ENCODE data around the gene ZIK1. TPM values are rescaled to one million over a fixed set of nuclear protein-coding genes. Genes with fewer than 3 reads are reported as not detected.
A peak's percentile ranks its signal among the peaks of the same experiment; 100 is the strongest.

The ZIK1 gene
- total and polyA plus RNA-seq, 2 of the 8 experiments (the other 6 are each of a cell fraction or from before 2014, with no cell fraction given) = 19.4 to 36.5 TPM

DNA sequence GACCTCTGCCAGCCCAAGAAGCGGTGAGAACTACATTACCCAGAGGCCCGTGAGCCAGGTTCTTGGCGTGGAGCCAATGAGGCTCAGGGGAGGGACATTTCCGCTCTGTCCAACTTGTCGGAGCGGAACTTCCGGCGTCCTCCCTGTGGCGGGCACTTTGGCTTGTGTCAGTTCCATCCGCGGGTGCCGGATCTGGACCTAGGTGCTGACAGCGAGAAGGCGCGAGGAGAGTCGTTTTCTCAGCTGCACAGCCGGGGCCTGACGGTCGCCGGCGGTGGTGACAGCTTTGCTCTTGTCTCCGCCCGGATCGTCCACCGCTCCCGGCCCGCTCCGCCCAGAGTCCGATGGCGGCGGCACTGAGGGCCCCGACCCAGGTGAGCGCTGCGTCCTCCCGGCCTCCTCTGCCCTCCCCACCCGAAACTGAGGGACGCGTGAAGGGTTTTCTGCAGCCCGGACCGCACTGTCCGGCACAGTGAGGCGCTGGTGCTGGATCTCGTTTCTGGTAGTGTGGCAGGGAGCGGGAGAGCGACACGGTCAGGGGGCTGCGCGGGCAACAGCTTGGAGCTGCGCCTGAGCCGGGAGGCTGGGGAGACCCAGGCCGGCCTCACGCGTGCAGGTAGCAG, 15.9 kb downstream of the ZIK1 start, which contains the start of gene ZNF530:
TSS of gene ZNF530 (plus strand) at position 125 of the 623 bp plus-strand sequence. CDS start 4,461 bp downstream, outside the sequence.
- Histone ChIP-seq H3K27ac (ENCODE audit: low read depth, low read length) (no peak within 1 kb of the TSS), H2BK20ac (ENCODE audit: low read length) (no peak within 1 kb of the TSS), H2AK5ac (ENCODE audit: low read depth, low read length) (no peak within 1 kb of the TSS), H3K4me2 (ENCODE audit: insufficient read depth in 1 of 2, low read depth in 2 of 2, low read length in 2 of 2) (peak within 1 kb of the TSS; percentile 87 to 92), H2AFZ (ENCODE audit: low read length) (peak within 1 kb of the TSS; percentile 93), H2BK12ac (ENCODE audit: low read depth, low read length) (no peak within 1 kb of the TSS), H2BK5ac (ENCODE audit: low read depth, low read length) (no peak within 1 kb of the TSS), H3K14ac (ENCODE audit: insufficient read length) (no peak within 1 kb of the TSS), H3K18ac (ENCODE audit: extremely low read depth, low read length) (no peak within 1 kb of the TSS), H3K79me2 (ENCODE audit: control insufficient read depth in 1 of 2, insufficient read depth in 2 of 2, low read length in 2 of 2) (0 out of 4 replicates have a peak, but pooled peaks cover 0 to 7% of the 10 kb centered on the region in 2 experiments), H2BK120ac (replicated peaks; ENCODE audit: low read depth, low read length) (no peak within 1 kb of the TSS), H3K9me3 (ENCODE audit: insufficient read depth in 2 of 2, low read depth in 1 of 2, low read length in 1 of 2) (no peaks in the 10 kb centered on the region), H3K4me1 (replicated peaks in 1 of 4; ENCODE audit: control insufficient read depth in 3 of 4, insufficient read depth in 4 of 4, low read length in 3 of 4) (peaks cover 0 to 3% (median 2%) of the 10 kb centered on the region in 4 experiments; a peak in 3 of 7 replicates), H3K79me1 (ENCODE audit: low read depth, low read length) (peaks cover 2% of the 10 kb centered on the region; the same call in 1 of the 2 replicates), H3K23me2 (ENCODE audit: low read depth, low read length) (peaks cover 7% of the 10 kb centered on the region), H3K23ac (ENCODE audit: insufficient read length) (no peak within 1 kb of the TSS), H3K4ac (replicated peaks; ENCODE audit: insufficient read length, low read depth, low read length) (no peak within 1 kb of the TSS), H4K20me1 (replicated peaks in 1 of 2; ENCODE audit: control insufficient read depth in 1 of 2, insufficient read depth in 2 of 2, low read length in 2 of 2) (no peaks in the 10 kb centered on the region), H3K56ac (replicated peaks; ENCODE audit: insufficient read length, low read depth, low read length) (no peak within 1 kb of the TSS), H4K91ac (replicated peaks; ENCODE audit: insufficient read length, low read length) (no peak within 1 kb of the TSS), H3K4me3 (ENCODE audit: extremely low read depth in 1 of 4, insufficient read depth in 2 of 4, low read depth in 3 of 4, low read length in 4 of 4) (peak within 1 kb of the TSS; percentile 74 to 90 (median 82)), H3K9ac (replicated peaks in 1 of 4; ENCODE audit: extremely low read depth in 1 of 4, low read depth in 3 of 4, low read length in 3 of 4) (peak within 1 kb of the TSS in 3 of 4 experiments; percentile 30 to 74 (median 45); a peak in 6 of 7 replicates), H2BK15ac (ENCODE audit: low read length) (no peak within 1 kb of the TSS), H3K27me3 (replicated peaks in 1 of 4; ENCODE audit: control insufficient read depth in 3 of 4, extremely low read depth in 1 of 4, insufficient read depth in 3 of 4, low read length in 3 of 4) (no peaks in the 10 kb centered on the region), H4K8ac (ENCODE audit: extremely low read depth, insufficient read depth, low read length) (peak within 1 kb of the TSS; percentile 53), H3K36me3 (ENCODE audit: control insufficient read depth in 2 of 4, insufficient read depth in 4 of 4, low read length in 3 of 4) (peaks cover 0 to 5% (median 2%) of the 10 kb centered on the region in 4 experiments; a peak in 2 of 8 replicates), H4K5ac (ENCODE audit: insufficient read length, low read depth, low read length) (no peak within 1 kb of the TSS)
- WGBS, 2 experiments (ENCODE audit: extremely low coverage in 1 of 2, insufficient coverage in 1 of 2, insufficient read length in 1 of 2, insufficient replicate concordance in 2 of 2, low coverage in 1 of 2, low lambda C conversion rate in 2 of 2, missing lambda C conversion rate in 1 of 2) = 1% methylated on average over 47 of the region's 53 CpGs; no CpG with 5 or more reads in 1 of the 2 experiments
- DNase-seq (ENCODE audit: low read depth in 1 of 2, low spot score in 2 of 2) (peak; percentile 72 to 87), FAIRE-seq (peak; percentile 93)
- ChIA-PET POLR2A (ENCODE audit: partially characterized antibody) (interaction anchor here (1.2 to 3.0 kb wide), 8 partner anchors 15 to 164 kb away, joined by 3 to 12 read pairs (median 6); partner anchors contain the start of genes ZIK1, ZNF134, ZNF154 and ZNF551), CTCF (ENCODE audit: partially characterized antibody) (interaction anchor here (0.9 to 1.4 kb wide), 2 partner anchors 11 to 51 kb away, joined by 3 read pairs; no protein-coding TSS in a partner anchor)
- TF ChIP-seq HDAC6 (IDR thresholded peaks at IDR 0.05; ENCODE audit: low read depth, low read length) (no peak), RFX5 (IDR thresholded peaks at IDR 0.05; ENCODE audit: borderline replicate concordance, low read depth, low read length) (no peak), NRF1 (IDR thresholded peaks at IDR 0.05; ENCODE audit: low read depth, low read length) (no peak), JUND (IDR thresholded peaks at IDR 0.05; ENCODE audit: low read length) (peak; percentile 25; the same call in 1 of the 2 replicates), PHF8 (conservative IDR thresholded peaks at IDR 0.05; ENCODE audit: low read depth, low read length) (peak; percentile 21; the same call in 1 of the 2 replicates), USF2 (IDR thresholded peaks at IDR 0.05; ENCODE audit: low read length) (no peak)
- TF ChIP-seq, protein P1, sequence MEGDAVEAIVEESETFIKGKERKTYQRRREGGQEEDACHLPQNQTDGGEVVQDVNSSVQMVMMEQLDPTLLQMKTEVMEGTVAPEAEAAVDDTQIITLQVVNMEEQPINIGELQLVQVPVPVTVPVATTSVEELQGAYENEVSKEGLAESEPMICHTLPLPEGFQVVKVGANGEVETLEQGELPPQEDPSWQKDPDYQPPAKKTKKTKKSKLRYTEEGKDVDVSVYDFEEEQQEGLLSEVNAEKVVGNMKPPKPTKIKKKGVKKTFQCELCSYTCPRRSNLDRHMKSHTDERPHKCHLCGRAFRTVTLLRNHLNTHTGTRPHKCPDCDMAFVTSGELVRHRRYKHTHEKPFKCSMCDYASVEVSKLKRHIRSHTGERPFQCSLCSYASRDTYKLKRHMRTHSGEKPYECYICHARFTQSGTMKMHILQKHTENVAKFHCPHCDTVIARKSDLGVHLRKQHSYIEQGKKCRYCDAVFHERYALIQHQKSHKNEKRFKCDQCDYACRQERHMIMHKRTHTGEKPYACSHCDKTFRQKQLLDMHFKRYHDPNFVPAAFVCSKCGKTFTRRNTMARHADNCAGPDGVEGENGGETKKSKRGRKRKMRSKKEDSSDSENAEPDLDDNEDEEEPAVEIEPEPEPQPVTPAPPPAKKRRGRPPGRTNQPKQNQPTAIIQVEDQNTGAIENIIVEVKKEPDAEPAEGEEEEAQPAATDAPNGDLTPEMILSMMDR (IDR thresholded peaks at IDR 0.05; ENCODE audit: control extremely low read depth in 1 of 3, insufficient read depth in 1 of 3, low read depth in 1 of 3, low read length in 3 of 3) = no peak

Measured in H1 (cell line).